Left lobe of liver (tissue), 2 donors: ENCODE data around the gene GABBR2. TPM values are rescaled to one million over a fixed set of nuclear protein-coding genes. Genes with fewer than 3 reads are reported as not detected.

Experiments
- ATAC-seq: fragments of 200-7000 bp; cut with Tn5 transposase; one replicate; pipeline ENCODE4 v1.9.1; 2020; ENCODE audit warnings: mild to moderate bottlenecking, moderate library complexity
- DNase-seq: peaks from one replicate; pipeline ENCODE4 v3.0.0-alpha.2; 2020; ENCODE audit warnings: low spot score
- total RNA-seq: library from RNA; stranded (reverse); gene quantifications from one replicate; pipeline ENCODE4 v1.2.1, GENCODE V29; 2021
- donor health status: DM: no; HTN: no; CAD: no; lungs with moderate emphysema.
- donor health status: DM: no; HTN: yes; CAD: no.

GABBR2 gene
- total RNA-seq, 1 donor from 2014 or later = not detected

DNA sequence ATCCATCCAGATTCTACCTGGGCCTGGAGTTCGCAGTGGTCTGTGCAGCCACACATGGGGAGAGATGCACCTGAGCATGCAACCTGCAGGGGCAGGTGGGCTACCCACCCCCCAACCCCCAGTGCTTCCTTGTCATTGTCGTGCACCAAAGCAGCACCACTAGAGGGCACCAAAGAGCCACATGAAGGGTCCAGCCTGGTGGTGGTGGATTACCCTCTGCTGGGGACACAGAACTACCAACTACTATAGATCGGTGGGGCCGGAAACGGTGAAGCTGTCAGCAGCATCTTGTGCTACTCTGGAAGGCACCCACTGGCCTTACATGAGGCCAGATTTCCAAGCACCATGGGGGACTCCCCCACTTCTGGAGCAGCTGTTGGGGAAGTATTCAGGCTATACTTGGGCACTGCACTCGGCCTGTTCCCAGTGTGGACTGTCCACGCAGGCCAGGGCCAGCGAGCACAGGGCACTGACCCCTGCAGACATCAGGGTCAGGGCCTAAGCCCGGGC, 393.1 kb downstream of the GABBR2 start:
- ATAC-seq = peak; percentile 97
- DNase-seq = peak; percentile 85

DNA sequence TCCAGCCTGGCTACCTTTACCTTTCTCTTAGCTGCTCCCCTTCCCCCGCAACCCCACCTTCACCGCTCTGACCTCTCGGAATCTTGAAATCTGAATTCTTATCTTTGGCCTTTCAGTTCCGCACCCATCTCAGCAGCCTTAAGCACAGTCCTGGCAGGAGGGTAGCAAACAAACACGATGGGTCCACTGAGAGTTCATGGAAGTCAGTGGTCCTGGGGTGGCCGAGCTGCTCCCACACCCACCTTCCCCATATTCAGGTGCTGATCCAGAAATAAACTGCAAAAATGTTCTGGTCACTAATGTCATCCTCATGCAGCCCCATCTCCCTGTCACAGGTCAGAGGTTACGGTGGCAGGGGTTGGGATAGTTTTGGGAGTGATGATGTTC, 393.7 kb downstream of the GABBR2 start:
- DNase-seq = no peak
- no peak for ATAC-seq

DNA sequence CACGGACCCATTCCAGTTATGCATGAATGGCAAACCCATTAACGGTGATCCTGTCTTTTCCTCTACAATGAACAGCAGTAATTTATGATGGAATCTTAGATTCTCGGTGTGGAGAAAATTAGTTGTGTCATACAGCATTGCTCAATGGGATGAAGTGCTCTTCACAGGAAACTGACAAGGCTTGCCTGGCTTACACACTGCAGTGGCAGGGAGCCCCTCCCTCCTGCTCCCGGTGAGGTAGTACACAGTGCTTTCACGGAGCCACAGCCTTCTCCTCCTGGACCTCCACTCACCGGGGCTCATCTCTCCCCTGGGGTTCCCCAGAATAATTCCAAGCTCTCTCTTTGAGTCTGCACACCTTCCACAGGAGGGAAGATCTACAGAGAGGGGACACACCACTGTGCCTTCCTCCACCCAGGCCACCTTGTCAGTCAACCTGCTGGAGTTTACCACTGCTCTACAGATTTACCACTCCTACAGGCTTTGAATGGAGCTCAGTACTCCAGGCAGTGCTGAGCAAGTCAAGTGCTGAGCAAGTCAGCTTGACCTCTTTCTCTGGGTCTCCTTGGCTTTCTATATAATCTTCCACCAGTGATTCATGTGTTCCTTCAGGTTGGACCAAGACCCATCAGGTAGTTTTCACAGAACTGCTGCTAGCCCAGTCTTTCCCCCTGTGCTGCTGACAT, 394.2 kb downstream of the GABBR2 start:
- no peak for ATAC-seq
- no peak for DNase-seq

DNA sequence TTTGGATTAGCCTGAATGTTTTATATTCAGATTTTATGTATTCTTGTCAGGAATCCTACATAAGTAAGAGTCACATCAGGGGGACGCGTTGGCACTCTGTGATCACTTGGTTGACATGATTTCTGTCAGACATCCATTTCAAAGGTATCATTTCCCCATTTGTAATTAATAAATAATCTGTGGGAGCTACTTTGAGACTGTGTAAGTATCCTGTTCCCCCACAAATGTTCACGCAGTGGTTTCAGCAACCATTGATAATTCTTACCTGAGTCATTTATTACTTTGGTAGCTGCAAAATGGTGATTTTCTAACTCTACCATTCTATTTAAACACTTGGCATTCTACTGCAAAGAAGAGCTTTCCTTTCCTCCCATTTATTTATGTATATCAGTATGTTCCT, 396.4 kb downstream of the GABBR2 start:
- DNase-seq (no peak), ATAC-seq (no peak)

DNA sequence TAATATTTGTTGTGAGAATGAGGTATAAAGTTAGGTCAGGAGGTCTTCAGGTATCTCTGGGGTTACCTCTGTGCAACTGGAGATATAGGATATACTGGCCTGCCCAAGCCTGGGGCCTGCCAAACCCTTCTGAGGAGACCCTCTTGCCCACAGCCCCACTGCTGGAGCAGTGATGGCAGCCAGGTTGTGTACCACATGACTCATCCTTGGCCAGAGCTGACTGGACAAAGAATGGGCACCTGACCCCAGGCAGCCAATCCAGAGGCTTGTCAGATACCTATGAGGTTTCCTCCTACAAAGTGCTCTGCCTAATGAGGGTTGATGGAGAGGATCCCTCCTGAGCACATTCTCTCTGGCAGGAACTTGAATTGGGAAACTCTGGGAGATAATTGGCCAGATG, 397.2 kb downstream of the GABBR2 start:
- DNase-seq = no peak
- no peak for ATAC-seq

DNA sequence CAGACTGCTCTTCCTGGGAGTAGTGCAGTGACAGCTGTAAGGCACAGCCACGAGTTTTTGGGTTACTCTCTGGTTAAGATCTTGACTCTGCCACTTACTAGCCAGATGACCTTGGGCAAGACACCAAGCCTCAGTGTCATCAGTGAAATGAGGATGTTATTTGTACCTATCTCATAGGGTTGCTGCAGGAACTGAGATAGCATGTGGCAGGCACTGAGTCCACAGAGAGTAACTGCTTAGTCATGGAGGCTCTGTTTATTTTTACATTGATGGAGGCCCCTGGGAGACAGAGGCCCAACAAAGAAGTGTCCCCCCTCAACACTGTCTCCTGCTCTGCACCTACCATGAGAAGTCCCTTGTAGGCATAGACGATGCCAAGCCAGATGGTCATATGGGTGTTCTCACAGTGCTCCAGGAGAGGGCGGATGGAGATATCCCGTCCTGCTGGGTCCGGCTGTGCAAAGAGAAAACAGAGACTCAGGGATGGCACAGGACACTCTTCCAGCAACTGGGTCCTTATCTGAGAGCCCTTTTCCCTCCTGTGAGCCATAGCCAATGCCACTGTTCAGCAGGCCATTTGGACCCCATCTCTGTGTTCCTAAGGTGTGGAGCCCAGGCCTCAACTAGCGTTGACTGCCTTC, 397.9 kb downstream of the GABBR2 start:
- DNase-seq (no peak), ATAC-seq (no peak)

DNA sequence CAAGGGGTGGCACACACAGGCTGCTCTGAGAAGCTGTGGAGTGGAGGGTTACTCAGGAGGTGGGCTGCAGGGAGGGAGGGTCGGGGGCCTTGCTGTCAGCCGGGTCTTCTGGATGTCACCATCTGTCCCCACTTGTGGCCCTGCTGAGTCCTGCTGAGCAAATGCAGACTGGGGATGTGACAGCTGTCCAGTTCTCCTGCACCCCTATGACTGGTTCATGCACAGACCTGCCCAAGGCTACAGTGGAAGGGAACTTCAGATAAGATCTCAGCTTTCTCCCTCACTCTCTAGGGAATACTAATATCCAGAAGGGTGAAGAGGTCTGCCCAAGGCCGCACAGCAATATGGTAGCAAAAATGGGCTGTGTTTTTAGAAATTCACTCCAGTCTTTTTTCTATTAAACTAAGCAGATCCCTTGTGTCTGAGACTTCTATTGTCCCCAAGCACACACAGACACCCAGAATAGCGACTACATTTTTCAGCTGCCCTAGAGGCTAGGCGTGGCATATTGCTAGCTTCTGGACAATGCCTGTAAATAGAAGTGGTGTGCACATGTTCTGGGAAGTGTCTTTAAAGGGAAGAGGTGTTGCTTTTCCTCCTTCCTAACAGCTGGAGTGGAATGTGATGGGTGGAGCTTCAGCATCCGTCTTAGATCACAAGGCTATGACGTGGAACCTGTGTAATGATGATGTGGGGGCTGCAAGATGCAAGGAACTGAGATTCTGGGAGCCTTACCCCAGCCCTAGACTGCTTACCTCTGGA, 402.2 kb downstream of the GABBR2 start:
- ATAC-seq = no peak
- DNase-seq = no peak

DNA sequence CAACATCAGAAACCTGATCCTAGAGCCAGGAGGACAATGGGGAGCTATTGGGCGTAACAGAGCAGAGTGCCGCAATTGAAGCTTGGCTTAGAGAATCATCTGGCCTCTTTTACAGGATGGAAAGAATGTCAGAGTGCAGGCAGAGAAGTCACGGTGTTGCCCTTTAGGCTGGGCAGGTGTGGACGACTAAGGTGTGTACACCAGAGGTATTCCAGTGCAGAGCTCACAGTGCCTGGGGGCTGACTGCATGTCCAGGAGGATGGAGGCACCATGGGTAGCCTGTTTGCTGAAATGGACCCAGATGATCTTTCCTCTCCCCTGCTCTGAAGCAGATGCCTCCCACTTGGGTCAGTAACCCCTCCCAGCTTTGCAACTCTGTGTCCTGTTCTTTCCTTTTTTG, 404.4 kb downstream of the GABBR2 start:
- DNase-seq (no peak), ATAC-seq (no peak)

DNA sequence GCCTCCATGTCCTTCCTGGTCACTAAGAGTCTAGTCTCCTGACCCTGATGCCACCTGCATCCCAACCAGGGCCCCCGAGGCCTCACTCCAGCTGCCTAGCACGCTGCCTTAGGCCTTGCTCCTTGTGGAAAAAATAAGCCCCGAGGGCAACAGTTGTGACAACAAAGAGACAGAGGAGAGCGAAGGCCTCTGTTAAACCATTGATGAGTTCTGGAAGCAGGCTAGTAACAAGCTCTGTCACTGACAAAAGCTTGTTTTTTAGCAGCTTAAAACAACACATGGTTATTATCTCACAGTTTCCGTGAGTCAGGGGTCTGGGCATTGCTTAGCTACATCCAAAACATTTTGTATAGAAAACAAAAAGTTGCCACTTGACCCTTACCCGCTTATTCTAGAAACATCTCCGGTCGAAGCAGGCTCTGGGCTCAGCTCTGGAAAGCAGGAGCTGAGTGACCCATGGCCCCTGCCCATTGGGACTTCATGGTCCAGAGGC, 405.1 kb downstream of the GABBR2 start:
- no peak for ATAC-seq
- no peak for DNase-seq

DNA sequence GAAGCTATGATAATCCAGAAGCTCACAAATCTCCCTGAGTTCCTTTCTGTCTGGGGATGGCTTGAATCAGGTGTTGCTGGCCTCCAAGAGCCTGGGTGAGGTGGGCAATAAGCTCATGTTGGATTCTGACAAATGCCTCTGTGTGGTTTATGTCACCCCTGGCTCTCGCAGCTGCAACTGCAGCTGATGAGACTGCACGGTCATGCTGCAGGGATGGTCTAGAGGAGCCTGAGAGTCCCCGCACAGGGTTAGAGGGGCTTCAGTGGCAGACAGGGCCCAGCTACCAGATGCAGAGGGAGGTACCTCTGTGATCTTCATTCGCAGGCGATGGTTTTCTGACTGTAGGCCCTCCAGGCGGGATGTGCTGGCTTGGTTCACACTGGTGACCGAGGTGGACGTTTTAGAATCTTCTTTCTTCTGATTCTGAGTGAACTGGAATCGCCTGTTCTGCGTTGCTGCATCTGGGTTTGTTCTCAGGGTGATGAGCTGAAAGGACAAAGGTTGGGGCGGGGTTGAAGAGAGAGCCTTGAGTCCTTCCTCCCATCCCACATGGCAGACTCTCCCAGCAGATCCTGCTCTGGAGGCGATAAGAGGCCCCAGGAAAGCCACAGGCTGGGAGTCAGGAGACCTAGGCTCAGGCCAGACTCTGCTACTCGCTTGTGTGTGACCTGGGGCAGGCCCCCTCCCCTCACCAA, 405.6 kb downstream of the GABBR2 start:
- no peak for ATAC-seq
- no peak for DNase-seq

DNA sequence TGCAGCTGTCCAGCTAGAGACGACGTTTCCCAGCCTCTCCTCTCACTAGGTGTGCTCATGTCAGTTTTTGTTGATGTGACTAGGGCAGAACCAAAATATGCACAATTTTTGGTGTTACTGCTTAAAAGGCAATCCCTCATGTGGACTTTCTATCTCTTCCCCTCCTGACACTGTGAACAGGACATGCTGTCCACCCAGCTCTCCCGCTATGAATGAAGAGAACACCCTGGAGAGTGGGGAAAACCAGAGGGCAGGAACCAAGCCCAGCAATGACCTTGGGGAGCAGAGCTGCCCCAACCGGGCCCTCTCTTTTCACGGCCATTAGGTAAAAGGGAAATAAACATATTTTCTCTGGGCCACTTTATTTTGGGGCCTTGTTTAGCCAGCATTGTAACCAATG, 406.6 kb downstream of the GABBR2 start:
- ATAC-seq (no peak), DNase-seq (no peak)

DNA sequence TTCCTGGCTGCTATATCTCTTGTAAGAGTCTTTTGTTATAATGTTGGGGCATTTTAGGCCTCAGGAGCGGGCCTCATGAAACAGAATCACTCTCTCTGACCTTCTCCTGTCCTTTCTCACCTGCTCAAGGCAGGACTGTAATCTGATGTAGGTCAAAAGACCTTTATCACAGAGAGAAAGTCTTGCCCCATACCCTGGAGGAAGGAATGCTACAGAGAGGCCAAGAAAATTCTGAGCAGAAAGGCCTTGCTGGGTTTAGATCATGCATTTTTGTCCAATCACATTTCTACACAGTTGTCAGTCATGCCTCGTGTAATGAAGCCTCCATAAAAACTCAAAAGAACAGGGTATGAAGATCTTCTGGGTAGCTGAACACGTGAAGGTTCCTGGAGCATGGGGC, 408.1 kb downstream of the GABBR2 start:
- DNase-seq (no peak), ATAC-seq (no peak)

DNA sequence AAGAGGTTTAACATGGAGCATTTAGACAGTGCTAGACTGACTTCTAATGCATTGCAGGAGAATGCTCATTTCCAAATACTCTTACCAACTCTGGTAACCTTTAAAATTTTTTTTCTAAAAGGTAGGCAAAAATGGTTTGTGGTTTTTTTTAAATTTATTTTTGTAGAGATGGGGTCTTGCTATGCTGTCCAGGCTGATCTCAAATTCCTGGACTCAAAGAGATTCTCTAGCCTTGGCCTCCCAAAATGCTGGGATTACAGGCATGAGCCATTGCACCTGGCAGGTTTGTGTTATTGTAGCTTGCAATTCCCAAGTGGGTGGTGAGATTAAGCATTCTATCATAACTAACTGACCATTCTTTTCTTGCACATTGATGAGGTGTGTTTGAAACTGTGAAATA, 410.3 kb downstream of the GABBR2 start:
- DNase-seq (no peak), ATAC-seq (no peak)

DNA sequence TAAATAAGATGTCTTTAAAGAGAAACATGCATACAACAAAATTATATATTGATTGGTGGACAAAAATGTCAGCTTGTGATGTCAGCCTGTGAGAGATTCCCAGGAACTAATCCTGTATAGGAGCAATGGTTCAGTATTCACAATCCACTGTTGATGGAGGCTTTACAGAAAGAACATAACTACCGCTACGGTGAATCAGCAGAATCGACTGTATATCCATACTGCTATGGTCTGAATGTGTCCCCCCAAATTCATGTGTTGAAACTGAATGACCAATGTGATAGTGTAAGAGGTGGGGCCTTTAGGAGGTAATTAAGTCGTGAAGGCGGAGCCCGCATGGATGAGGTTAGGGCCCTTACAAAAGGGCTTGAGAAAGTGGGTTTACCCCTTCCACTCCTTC, 412.9 kb downstream of the GABBR2 start:
- no peak for DNase-seq
- no peak for ATAC-seq

DNA sequence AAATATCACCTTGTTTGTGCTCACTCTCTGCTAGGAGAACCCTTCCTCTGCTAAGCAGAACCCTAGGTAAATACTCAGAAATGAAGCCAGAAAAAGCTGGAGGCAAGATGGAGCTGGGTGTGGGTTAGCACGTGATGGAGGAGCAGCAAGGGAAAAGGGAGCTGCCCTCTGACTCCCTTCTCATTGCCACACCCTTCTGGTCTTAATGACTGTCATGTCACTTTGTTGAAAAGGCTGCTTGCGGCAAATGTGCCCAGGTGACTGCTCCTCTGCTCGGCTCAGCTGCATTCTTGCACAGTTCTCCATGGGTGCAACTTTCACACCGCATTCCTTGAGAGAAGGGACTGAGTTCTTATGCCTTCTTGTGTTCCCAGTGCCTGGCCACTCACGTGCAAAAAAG, 416.9 kb downstream of the GABBR2 start:
- ATAC-seq (no peak), DNase-seq (no peak)

DNA sequence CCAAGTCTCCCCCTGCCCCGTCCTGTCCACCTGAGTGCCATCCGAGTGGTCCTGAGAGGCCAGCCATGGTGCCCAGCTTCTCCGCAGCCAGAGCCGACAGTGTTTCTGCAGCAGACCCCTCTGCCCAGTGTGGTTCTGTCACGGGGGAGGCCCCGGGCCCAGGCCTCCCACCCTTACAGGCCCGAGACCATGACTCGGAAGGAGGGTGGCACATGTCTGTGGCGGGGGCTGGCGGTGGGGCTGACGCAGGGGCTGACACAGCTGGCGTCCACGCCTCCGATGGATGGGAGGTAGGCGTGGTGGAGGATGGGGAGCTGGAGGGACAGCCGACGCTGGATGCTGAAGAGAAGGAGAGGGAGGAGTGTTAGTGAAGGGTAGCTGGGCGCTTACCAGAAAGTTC, 418.3 kb downstream of the GABBR2 start:
- DNase-seq = no peak

DNA sequence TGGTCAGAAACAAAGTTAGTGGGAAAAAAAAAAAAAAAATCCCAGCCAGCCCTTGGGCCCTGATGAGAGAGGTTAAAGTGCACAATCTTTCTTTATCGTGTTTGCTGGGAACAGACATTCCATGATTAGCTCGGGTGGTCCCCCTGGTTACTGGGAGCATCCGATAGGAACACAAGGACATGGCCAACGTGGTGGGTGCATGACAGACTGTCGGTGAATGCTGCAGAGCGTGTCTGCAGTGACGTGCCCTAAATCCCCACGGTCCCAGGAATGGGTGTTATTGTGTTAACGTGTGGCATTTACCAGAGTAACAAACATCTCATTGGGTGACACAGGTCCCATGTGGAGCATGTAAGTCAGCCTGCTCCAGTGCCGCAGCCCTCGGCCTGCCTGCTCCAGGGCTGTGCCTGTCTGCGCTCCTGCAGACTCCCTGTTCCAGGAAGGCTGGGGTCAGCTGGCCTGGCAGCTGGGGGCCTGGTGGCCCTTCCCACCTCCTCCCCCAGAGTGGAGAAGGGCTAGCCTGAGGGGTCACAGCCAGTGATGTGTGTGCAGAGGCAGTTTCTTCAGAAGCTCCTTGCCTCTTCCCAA, 419.0 kb downstream of the GABBR2 start:
- ATAC-seq = no peak

More for the DNA sequence above, 418.3 kb downstream of the GABBR2 start:
- ATAC-seq = no peak

DNA sequence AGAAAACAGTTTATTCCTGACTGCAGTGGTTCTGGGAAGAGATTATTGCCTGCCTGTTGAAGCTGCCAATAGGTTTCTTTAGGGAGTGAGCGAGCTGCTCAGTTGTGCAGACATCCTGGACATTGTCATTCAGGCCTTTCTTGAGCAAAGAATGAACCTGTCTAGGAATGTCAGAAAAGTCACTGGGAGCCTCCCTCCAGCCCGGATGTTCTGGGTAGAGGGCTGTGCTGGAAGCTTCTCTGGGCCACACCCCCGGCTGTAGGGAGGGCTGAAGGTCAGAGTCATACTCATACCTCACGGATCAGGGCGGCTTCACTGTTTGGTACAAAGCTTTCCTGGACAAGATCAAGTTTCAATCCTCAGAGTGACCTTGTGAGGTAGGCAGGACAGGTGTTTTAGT, 419.9 kb downstream of the GABBR2 start:
- DNase-seq (no peak), ATAC-seq (peak; percentile 32)

More for the DNA sequence above, 419.0 kb downstream of the GABBR2 start:
- DNase-seq = no peak

DNA sequence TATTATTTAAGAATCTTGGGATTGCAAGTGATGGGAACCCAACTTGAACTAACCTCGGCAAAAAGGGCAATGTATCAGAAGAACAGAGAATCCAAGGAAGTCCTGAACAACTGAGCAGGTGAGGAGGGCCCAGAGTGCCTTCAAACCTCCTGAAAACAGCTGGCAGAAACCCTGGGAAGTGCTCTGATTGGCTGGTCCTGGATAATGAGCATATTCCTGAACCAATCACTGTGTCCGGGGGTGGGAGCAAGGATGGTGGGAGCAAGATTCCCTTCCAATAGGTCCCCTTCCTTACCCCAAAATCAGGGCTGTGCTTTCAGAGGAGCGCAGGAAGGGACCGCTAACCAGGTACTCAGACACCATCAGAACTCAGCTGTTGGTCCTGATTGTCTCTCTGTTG, 421.4 kb downstream of the GABBR2 start:
- DNase-seq (no peak), ATAC-seq (no peak)

DNA sequence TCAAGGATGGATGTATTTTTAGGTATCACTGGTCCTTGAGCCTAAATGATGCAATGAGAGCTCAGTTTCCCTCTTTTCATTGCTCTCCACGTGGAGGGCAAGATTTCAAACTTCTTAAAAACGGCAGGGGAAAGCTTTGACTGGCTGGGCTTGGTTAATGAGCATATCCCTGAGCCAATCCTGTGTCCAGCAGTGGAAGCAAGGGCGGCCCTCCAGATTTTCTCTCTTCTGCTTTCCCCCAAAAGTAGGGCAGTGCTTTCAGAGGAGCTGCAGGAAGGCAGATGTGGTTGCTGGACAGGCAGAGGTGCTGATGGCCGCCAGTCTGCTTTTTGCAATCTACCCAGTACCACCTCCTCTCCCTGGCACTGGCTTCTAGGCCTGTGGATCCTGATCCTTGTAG, 423.3 kb downstream of the GABBR2 start:
- DNase-seq (no peak), ATAC-seq (no peak)

DNA sequence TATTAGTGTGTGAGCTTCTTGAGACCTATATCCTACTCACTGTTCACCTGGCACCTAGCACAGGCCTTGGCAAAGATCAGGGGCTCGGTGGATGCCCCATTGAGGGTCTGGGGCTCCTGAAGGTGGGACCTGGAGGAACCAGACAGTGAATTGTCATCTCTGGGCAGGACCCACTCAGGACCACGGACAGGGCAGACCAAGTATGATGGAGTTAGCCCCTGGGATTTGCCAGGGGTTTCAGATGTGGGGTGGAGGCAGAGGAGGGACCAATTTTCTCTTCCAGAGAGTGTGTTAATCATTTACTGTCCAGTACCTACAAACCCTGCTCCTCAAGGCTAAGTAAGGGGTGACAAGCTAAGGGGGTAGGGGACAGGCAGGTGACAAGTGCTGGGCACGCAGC, 424.0 kb downstream of the GABBR2 start:
- no peak for ATAC-seq
- DNase-seq = no peak
